HG03558 (cell line): ENCODE data around the gene C1orf210.

Experiments used
- ATAC-seq: cut with Tn5 transposase; IDR thresholded peaks from one replicate; pipeline ENCODE4 v1.9.1; 2021; ENCODE audit warnings: moderate number of reproducible peaks; ENCODE audit not compliant: unreplicated experiment; ENCODE audit errors: extremely low read depth

C1orf210 gene

DNA sequence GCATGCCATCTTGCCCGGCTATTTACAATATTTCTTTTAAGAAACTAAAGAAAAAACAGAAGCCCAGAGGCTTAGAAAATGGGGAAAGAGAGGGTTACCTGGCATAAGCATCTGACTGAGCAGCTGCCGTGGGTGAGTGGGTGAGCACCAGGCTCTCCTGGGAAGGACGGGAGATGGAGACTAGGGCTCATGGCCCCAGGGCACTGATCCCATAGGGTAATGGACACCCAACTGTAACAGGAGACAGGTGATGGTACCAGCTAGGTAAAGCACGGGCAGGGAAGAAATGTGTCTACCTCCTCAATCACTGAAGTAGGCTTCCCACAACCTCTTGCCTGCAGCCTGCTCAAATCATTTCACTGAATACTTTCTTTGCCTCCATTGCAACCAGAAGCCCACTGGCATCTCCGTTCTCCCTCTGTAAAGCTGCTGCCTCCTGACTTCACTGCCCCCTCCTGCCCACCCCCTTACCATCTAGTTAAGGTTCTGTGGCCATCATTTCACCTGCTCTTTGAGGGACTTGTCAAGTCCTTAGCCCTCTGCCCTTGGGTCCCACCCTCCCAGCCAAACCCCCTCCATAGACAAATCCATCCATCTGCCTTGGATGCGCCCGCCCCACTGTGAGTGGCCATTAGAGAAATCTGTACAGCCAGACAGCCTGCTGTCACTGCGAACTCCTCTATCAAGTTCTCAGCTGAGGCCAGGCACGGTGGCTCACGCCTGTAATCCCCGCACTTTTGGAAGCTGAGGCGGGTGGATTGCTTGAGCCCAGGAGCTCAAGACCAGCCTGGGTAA is 9.4 kb downstream of the C1orf210 start:
- ATAC-seq, result no peak

DNA sequence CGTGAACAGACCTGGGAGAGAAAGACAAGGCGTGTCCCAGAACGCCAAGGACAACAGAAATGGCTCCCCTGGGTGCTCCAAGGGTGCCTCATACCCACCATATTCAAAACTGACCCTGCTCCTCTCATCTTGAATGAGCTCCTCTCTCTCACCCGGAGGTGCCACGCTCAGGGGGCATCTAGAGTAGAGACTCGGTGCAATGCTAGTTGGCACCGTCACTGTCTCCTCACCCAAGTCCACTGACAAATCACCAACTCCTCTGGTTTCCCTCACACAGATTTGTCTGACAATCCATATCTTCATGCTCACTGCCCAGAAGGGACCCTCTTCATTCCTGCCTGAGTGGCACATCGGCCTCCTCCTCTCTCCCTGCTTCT is 10.6 kb downstream of the C1orf210 start:
- ATAC-seq, result no peak

DNA sequence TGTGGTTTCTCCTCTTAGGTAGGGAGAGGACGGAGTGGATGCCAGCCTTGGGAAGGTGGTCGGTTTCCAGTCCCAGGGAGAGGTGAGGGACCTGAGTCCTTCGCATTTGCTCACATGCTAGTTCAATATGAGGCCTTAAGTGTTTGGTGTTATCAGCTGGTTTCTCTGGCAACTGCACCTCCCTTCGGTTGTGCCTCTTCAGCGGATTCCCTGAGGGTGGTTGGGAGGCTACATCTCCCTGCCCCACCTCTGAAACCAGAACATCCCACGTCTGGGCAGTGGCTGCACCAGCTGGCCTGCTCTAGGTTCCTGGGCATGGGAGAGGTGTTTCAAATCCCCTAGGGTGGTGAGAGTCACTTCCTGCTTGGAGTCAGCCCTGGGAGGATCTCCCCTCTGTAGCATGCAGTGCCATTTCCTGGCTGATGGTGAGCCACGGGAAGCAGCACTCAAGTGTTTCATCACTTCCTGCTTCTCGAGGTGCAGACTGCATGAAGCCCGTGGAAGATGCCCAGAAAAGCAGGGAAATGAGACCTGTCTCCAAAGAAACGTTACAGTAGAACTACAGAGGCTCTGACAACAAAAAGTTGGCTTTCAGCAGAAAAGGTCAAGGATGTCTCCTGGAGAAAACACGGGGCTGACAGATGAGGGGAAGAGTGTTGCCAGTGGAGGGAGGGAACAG is 11.1 kb downstream of the C1orf210 start:
- ATAC-seq, result no peak

DNA sequence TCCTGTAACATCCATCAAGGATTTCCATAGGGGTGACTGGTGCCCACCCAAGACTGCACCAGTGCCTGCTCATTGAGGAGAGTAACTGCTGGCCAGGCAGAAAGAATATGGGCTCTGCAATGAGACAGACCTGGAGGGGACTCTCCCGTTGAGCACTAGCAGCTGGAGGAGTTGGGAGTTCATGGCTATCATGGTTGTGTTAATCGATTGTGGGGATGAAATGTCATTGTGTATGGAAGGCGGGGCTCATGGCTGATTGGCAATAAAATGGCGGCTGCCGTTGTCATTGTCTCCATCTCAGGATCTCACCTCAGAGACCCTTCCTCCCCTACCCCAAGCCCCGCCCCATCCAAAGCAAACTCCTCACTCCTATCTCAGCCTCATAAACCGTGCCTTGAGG is 11.7 kb downstream of the C1orf210 start:
- ATAC-seq, result no peak

DNA sequence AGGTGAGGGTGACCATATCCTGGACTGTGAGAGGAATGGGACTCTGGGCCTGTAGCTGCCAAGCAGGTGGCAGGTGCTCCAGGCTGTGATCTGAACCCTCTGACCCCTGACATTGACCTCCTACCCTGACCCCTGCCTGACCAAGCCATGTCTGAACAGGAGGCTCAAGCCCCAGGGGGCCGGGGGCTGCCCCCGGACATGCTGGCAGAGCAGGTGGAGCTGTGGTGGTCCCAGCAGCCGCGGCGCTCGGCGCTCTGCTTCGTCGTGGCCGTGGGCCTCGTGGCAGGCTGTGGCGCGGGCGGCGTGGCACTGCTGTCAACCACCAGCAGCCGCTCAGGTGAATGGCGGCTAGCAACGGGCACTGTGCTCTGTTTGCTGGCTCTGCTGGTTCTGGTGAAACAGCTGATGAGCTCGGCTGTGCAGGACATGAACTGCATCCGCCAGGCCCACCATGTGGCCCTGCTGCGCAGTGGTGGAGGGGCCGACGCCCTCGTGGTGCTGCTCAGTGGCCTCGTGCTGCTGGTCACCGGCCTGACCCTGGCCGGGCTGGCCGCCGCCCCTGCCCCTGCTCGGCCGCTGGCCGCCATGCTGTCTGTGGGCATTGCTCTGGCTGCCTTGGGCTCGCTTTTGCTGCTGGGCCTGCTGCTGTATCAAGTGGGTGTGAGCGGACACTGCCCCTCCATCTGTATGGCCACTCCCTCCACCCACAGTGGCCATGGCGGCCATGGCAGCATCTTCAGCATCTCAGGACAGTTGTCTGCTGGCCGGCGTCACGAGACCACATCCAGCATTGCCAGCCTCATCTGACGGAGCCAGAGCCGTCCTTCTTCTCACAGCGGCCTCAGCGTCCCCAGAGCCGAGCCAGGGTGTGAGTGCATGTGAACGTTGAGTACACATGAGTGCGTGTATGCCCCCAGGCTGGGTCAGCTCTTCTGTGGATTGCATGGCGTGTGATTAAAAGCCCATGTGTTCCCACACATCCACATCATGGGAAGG is 12.5 kb downstream of the C1orf210 start:
- ATAC-seq, result no peak

DNA sequence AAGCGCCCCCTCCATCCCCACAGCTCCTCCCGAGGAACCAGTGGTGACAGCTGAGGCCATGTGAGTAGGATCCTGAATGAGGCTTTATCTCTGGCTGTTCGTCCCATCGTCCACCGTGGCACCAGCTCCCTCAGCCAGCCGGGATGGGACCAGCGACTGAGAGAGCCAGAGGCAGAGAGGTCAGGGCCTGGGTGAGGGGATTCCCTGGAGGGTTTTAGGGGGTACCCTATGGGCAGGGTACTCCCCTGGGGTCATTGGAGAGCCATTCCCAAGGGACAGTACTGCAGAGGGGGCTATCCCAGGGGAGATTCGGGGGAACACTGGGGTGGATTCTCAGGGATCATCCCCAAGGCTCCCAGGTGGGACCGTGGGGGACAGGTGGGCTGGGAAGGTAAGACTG is 13.2 kb downstream of the C1orf210 start:
- ATAC-seq, result no peak

DNA sequence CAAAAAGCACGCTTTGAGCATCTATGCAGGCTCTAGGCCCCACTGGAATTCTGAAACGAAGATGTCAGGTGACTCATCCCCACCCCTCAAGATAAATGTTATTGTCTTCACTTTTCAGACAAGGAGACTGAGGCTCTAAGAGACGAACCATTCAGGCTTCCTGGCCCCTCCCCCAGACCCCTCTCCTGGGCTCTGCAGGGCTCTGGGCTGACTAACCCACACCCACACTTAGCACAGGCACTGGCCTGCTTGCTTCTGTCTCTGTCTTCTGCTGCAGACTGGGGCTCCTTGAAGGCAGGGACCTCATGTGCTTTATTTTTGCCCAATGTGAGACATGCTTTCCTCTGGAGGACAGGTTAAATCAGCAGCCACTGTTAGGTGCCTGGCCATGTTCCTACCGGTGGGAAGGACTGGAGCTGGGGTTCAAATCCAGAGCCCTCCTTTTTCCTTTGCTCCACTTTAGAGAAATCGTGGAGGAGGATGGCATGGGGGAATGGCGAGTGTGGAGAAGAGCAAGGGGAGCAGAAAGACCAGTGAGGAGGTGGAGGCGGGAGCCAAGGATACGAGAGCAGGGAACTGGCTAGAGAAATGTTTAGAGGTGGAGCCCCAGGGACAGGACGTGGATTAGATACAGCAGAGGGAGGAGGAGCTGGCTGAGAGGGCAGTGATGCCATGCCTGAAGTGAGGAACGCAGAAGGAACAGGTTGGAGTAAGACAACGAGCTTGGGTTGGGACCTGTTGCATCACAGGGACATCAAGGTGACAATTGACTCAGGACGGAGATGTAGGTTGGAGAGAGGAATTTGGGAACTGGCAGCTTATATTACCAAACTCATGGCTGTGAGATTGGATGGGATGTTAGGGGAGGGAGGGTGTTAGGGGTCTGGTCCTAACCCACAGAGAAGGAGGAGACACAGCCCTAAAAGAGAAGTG is 13.9 kb downstream of the C1orf210 start:
- no peak for ATAC-seq

DNA sequence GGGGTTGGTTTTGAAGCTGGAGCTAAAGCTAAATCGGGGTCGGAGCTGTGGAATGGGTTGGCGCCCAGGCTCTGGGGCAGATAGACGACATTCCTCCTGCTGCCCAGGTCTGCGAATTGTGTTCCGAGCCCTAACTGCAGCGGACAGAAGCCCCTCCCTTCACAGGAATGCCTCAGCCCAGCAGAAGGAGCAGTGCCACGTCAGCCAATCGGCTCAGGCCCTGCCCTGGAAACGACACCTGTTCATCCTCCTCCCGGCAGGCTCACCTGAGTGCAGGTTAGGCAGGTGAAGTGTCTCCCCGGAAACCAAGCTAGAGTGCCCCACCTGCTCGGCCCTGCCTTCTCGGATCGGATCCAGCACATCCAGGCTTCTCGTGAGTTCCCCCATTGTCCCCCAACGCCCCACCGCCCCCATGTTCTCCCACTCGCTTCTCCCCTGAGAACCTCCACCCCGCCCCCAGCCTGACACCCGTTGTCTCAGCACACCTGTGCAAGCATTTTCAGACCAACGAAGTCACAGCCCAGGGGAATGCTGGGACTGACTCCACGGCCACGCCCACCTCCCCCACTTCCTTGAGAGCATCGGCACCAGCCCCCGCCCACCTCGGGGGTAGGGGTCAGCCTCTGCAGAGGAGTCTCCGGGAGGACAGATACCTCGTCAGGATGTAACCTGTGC is 14.8 kb downstream of the C1orf210 start:
- ATAC-seq, result no peak

DNA sequence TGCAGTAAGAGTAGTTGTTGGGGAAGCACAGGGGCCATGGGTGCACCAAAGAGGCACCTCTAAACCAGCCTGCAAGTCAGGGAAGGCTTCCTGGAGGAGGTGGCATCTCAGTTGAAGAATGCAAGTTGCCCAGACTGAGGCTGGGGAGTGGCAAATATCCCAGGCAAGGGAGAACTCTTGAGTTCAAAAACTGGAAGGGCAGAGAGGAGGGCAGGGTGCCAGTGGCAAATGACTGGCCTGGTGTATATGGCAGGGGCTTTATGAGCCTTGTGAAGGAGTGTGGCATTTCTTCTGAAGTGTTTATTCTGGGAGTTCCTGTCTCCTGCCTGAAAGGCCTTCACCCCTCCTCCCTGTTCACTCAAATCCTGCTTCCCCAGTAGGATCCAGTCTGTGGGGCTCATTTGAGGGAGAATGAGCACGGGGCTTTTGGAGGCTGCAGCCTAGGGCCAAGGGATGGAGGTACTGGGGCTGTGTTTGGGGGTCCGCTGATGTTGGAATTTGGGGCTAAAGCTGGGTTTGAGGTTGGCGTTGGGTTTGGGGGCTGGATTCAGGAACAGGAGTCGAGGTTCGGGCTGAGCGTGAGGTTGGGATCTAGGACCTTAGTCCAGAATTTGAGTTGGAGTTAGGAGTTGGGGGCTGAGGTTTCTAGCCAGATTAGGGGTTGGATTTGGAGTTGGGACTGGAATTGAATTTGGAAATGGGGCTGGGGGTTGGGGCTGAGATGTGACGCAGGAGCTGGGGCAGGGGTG is 15.6 kb downstream of the C1orf210 start, which contains the start of gene TMEM125:
Gene TMEM125, plus strand, starts transcription at position 357 of the 749 bp plus-strand sequence. CDS start 2,740 bp downstream, outside the sequence.
- no peak for ATAC-seq

DNA sequence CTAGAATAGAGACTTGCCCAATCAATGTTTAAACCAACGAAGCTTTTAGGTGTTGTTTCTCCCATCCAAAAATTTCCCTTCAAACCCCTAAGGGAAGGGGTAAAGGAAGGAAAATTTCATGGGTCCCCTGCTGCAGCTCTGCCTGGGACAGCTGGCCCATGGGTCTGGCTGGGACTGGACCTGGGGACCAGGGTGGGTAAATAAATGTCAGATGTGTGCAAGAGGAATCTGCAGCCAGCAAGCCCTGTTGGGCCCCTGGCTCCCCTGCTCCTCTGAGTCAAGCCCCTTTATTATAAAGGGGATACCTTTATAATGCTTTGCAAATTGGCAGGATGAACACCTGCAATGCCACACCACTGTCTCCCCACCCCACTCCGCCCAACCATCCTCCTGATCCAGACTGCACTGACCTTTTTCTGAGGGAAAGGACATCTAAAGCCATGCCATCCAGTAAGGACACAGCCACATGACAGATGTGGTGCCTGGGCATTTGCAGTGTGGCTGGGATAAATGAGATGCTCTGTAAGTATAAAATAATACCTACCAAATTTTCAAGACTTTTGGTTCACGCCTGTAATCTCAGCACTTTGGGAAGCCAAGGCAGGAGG is 17.5 kb downstream of the C1orf210 start:
- ATAC-seq, result no peak

DNA sequence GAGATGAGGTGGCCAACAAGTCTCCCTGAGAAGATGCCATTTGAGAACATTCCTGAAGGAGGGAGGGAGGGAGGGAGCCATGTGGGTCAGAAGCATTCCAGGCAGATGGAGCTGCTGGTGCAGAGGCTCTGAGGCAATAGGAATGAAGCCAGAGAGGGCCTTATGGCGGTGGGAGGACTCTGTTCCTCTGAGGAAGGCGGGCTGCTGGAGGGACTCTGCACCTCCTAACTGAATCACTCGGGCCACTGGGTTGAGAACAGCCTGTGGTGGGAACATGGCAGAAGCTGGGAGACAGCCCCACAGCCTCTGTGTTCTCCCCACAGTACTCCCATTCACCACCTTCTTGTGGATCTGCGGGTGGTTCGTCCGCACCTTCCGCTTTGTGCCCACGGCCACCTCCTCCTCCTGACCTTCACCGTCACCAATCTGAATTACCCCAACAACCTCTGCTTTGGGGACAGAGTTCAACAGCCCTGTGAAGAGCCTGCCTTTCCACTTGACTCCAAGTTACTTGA is 18.0 kb downstream of the C1orf210 start:
- ATAC-seq, result no peak

DNA sequence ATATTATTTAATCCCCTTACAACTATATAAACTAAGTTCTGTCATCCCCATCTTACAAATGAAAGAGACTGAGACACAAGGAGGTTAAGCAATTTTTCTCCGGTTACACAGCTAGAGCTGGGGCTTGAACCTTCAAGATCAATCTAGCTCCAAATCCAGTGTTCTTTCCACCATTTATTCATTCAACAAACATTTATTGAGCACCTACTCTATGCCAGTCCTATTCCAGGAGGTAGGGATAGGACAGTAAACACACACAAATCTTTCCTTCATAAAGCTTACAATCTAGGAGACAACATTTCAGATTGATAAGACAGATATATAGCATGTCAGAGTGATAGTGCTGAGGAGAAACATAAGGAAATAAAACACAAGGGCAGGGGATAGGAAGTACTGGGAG is 18.5 kb downstream of the C1orf210 start:
- no peak for ATAC-seq

DNA sequence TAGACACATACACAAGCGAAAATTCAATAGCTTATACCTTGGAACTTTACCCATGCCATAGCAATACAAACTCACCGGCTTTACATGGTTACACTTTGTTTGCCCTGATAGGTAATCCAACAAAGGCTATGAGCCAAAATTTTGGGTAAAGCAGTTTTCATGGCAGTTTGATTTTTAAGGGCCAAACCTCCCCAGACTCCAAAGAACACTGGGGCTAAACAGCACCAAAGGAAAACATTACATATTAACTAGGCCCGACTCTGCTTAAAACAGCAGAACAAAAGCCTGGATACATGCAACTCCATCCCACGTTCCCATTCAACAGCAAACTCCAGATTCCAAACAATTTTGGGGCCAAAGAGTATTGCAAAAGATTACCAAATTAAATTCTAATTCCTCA is 19.9 kb downstream of the C1orf210 start:
- ATAC-seq, result no peak

DNA sequence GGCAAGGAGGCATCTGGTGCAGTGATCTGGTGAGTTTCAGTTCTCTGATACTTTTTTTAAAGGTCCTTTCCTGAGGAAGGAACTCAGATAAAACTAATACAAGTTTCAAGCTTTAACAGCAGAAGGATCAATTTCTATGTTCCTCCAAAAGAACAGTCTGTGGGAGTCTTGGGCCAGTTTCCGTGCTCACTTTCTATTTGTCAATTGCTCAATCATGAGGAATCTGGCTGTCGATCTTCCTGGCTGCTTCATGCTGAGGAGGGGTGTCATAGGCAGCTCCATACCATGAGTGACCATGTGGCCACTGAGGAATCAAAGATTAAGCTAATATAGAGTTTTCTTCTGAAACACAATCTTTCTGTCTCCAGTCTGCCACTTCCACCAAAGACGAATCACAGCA is 27.0 kb downstream of the C1orf210 start:
- no peak for ATAC-seq

DNA sequence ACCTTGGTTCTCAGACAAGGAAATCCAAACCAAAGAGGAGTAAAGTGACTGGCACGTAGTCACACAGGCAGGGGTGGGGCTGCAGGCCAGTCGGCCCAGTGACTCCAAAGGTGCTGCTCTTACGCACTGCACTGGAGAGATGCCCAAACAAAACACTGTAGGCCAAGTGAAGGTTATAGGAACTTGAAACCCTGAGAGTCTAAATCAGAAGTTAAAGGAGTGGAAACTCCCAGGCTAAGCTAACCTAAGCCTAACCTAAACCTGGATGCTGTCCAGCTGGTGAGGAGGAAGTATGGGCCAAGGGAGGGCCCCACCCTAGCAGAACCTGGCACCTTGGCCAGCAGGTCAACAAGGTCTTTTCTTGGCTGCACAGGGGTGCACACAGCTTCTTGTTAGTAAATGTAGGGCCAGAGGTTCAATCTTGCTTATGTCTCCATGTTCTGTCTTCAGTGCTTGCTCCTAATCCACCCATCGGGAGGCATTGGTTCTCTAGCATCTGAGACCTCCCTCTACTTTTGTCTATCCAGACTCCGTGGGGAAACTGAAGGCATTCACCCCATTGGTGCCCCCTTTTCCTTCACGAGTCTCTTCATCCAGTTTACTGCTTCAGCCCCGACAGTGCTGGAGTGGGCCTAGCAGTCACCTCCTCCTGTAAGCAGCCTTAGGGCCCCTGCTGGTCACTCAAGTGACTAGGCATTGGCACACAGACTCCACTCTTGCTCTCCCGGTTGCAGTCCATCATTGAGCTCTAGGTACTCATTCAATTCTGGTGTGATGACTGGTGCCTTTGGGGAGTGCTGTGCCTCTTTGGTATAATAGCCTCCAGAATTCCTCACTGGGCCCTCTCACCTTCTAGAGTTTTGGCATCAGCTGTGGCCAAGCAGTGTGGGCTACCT is 28.5 kb downstream of the C1orf210 start:
- no peak for ATAC-seq

DNA sequence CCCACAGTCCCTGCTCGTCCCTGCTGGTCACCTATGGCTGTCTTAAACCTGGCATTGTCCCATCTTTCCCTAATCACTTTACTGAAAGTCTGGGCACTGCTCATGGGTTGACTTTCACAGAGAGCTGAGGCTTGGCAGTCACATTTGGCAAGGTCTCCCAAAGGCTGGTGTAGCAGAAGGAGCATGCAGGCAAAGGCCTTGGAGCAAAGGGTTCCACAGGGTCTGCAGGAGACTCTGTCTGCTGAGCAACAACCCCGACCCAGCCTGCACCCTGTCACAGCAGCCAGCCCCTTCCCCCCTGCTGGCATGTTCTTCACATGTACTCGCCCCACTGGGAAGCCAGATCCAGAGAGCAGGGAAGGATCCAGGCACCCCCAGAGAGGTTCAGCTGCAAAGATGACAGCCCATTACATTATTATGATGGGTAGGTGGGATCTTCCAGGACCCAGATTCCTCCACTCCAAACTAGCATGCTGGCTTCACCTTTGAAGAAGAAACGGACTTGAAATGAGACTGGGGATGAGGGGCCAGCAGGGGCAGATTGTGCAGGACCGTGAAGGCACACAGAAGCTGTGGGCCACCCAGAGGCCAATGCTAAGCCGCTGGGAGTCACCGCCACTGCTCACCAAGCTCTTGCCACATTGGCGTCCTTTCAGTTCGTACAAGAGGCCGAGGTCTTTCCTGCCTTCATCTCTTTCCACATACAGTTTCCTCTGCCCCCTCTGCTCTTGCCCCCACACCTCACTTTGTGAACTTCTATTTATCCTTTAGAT is 29.8 kb downstream of the C1orf210 start:
- ATAC-seq, result no peak
